GM21447 (cell line): ENCODE results near the gene KLHL17.
"Not testable (repeated sequence)": the region's sequence is repeated elsewhere in the genome, so short reads cannot be mapped to it uniquely, and the experiment has no call there.

Experiments
- ATAC-seq: cut with Tn5 transposase; IDR thresholded peaks from one replicate; pipeline ENCODE4 v1.9.1; 2021; ENCODE audit not compliant: unreplicated experiment

Gene KLHL17

GRCh38 chr1:966135-966703 lies 5.8 kb downstream of the KLHL17 start, which contains the start of gene PLEKHN1:
Gene PLEKHN1 (plus strand): TSS chr1:966482. CDS start chr1:966532, 50 bp downstream.
- peak; percentile 39 for ATAC-seq

GRCh38 chr1:966704-967300 lies 6.4 kb downstream of the KLHL17 start:
- ATAC-seq = peak; percentile 71

GRCh38 chr1:967466-968343 lies 7.3 kb downstream of the KLHL17 start:
- ATAC-seq = no peak

- ATAC-seq = no peak
These were observed 9.0 kb downstream of the KLHL17 start for GRCh38 chr1:969260-969855.

GRCh38 chr1:970242-970972 lies 10.0 kb downstream of the KLHL17 start:
- ATAC-seq = no peak

GRCh38 chr1:970973-971730 lies 10.8 kb downstream of the KLHL17 start:
- no peak for ATAC-seq

- ATAC-seq = no peak
These were observed 11.5 kb downstream of the KLHL17 start for GRCh38 chr1:971751-972506.

GRCh38 chr1:972726-973458 lies 12.5 kb downstream of the KLHL17 start:
- ATAC-seq = no peak

- no peak for ATAC-seq
These were observed 13.3 kb downstream of the KLHL17 start for GRCh38 chr1:973459-974292.

GRCh38 chr1:974293-974640 lies 13.9 kb downstream of the KLHL17 start:
- ATAC-seq = no peak

- ATAC-seq = no peak
These were observed 14.4 kb downstream of the KLHL17 start for GRCh38 chr1:974687-975328.

GRCh38 chr1:975365-975764 lies 15.0 kb downstream of the KLHL17 start:
- ATAC-seq = no peak

- peak; percentile 48 for ATAC-seq
These were observed 15.7 kb downstream of the KLHL17 start for GRCh38 chr1:975896-976683.

GRCh38 chr1:976791-977190 lies 16.4 kb downstream of the KLHL17 start:
- not testable (repeated sequence) for ATAC-seq

GRCh38 chr1:978069-978834 lies 17.9 kb downstream of the KLHL17 start:
- no peak for ATAC-seq
